ENCODE results near the gene GRID1.

GRID1 gene

DNA sequence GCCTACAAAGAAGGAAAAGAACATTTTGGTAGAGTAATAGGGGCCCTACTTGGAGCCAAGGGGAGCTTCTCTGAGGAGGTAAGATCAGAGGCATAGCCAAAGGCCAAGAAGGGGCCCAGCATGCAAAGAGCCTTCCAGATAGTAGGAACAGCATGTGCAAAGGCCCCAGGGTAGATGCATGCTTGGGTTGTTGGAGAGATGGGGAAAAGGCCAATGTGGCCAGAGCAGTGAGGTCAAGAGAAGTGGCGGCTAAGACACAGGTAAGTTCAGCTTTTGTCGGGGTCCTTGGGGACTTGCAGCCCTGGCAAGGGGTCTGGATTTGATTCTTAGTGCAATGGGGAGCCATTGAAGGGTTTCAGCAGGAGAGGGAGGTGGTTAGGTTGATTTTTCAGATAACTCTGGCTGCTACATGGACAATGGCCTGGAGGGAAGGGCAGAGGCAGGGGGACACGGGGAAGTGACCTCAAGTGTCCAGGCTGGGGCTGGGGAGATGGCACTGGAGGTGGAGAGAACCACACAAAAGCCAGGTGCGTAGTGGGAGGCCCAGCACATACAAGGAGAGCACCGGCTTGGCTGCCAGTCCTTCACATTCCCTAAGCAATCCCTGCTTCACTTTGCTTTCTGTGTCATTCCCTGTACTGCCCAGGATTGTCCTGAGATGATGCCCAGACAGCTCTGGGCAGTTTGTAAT, 16.5 kb downstream of the GRID1 start:
- H3K9me3 Mint-ChIP-seq, result no peaks in the 10 kb centered on the region
- peaks cover 5% of the 10 kb centered on the region for H3K4me1 Mint-ChIP-seq
- H3K4me3 Mint-ChIP-seq, result no peak overlapping the region
- TF ChIP-seq, protein P1, sequence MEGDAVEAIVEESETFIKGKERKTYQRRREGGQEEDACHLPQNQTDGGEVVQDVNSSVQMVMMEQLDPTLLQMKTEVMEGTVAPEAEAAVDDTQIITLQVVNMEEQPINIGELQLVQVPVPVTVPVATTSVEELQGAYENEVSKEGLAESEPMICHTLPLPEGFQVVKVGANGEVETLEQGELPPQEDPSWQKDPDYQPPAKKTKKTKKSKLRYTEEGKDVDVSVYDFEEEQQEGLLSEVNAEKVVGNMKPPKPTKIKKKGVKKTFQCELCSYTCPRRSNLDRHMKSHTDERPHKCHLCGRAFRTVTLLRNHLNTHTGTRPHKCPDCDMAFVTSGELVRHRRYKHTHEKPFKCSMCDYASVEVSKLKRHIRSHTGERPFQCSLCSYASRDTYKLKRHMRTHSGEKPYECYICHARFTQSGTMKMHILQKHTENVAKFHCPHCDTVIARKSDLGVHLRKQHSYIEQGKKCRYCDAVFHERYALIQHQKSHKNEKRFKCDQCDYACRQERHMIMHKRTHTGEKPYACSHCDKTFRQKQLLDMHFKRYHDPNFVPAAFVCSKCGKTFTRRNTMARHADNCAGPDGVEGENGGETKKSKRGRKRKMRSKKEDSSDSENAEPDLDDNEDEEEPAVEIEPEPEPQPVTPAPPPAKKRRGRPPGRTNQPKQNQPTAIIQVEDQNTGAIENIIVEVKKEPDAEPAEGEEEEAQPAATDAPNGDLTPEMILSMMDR (IDR thresholded peaks at IDR 0.05), result no peak
- peaks cover 24% of the 10 kb centered on the region for H3K27me3 Mint-ChIP-seq (ENCODE audit: low read depth, poor library complexity)
- no peaks in the 10 kb centered on the region for H3K36me3 Mint-ChIP-seq (ENCODE audit: low read depth)
- no peak overlapping the region for H3K27ac Mint-ChIP-seq
- DNase-seq, result no peak

DNA sequence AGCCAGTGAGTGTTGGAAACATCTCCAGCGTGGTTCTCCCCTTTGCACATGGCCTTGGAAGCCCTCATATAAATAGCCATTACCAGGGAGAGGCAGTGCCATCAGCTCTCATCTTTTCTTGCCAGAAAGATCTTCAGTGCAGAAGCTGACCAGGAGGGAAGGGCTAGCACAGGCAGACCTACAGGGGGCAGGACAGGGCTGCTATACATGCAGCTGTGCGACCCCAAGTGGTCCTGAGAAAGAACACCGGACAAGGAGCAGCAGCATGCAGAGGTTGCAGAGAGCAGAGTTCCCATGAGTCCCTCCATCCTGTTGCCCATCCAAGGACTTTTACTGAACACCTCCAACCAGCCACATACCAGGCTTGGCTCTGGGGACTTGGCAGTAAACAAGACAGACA, 17.1 kb downstream of the GRID1 start:
- peak; percentile 60 for DNase-seq
- TF ChIP-seq, protein P1 (IDR thresholded peaks at IDR 0.05), result peak; percentile 72
- Mint-ChIP-seq H3K27ac (no peak overlapping the region), H3K9me3 (no peaks in the 10 kb centered on the region), H3K4me3 (no peak overlapping the region), H3K27me3 (ENCODE audit: low read depth, poor library complexity) (peaks cover 24% of the 10 kb centered on the region), H3K4me1 (peaks cover 5% of the 10 kb centered on the region), H3K36me3 (ENCODE audit: low read depth) (no peaks in the 10 kb centered on the region)

DNA sequence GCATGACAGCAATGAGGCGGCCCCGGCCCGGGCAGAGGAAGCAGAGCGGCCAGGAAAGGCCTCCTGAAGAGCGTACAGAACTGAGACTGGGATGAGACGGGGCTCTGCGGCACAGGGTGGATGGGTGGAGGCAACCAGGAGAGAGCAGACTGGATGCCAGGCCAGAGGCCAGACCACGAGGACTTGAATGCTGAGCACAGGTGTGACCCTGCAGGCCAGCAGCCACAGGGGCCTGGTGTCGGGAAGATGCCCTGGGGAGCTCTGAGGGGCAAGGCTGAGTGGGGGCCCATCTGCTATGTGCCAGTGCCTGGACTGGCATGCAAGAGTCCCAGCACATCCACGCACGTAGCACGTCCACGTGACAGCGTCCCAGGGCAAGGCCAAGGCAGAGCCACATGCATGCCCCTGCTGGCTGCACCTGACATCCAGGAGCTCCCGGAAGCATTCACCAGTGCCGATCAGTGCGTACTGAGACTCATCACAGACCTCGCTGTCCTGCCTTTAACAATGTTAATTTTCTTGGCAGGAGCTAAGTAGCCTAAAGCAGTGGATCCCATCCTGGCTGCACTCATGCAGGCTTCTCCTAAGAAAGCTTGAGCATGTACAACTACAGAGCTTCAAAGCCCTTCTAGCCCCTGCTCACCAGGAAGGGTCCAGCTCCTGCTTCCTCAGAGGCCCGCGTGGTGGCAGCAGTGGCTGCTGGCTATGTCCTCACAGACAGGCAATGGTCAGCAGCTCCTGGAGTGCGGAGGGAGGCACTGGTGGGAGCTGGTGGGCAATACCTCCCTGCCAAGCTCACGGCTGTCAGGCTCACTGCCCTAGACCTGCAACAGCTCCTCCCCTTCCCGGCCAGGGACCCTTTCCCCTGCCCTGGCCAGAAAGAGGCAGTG, 18.0 kb downstream of the GRID1 start:
- TF ChIP-seq, protein P1 (IDR thresholded peaks at IDR 0.05), result no peak
- DNase-seq, result peak; percentile 41
- H3K4me1 Mint-ChIP-seq, result peaks cover 5% of the 10 kb centered on the region
- no peak overlapping the region for H3K4me3 Mint-ChIP-seq
- H3K36me3 Mint-ChIP-seq (ENCODE audit: low read depth), result no peaks in the 10 kb centered on the region
- H3K27ac Mint-ChIP-seq, result no peak overlapping the region
- H3K27me3 Mint-ChIP-seq (ENCODE audit: low read depth, poor library complexity), result peaks cover 24% of the 10 kb centered on the region
- H3K9me3 Mint-ChIP-seq, result no peaks in the 10 kb centered on the region

DNA sequence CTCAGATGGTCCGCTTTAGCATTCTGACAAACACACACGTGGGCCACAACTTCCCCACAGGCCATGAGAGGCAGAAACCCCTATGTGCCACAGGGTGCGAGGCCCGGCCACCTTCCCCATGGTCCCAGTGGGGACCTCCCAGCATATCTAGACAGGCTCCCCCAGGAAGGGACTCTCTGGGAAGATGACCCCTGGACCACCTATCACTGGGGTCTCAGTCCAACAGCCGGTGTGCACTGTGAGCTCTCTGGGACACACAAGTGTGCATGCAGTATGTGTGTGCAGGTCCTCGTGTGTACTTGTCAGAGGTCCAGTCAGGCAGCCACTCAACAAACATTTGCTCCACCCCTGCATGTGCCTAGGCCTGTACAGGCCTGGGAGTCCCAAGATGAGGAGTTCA, 18.7 kb downstream of the GRID1 start:
- H3K27ac Mint-ChIP-seq, result no peak overlapping the region
- H3K4me3 Mint-ChIP-seq, result no peak overlapping the region
- no peak for DNase-seq
- H3K9me3 Mint-ChIP-seq, result no peaks in the 10 kb centered on the region
- TF ChIP-seq, protein P1 (IDR thresholded peaks at IDR 0.05), result no peak
- no peaks in the 10 kb centered on the region for H3K36me3 Mint-ChIP-seq (ENCODE audit: low read depth)
- H3K27me3 Mint-ChIP-seq (ENCODE audit: low read depth, poor library complexity), result peaks cover 24% of the 10 kb centered on the region
- H3K4me1 Mint-ChIP-seq, result peaks cover 10% of the 10 kb centered on the region

DNA sequence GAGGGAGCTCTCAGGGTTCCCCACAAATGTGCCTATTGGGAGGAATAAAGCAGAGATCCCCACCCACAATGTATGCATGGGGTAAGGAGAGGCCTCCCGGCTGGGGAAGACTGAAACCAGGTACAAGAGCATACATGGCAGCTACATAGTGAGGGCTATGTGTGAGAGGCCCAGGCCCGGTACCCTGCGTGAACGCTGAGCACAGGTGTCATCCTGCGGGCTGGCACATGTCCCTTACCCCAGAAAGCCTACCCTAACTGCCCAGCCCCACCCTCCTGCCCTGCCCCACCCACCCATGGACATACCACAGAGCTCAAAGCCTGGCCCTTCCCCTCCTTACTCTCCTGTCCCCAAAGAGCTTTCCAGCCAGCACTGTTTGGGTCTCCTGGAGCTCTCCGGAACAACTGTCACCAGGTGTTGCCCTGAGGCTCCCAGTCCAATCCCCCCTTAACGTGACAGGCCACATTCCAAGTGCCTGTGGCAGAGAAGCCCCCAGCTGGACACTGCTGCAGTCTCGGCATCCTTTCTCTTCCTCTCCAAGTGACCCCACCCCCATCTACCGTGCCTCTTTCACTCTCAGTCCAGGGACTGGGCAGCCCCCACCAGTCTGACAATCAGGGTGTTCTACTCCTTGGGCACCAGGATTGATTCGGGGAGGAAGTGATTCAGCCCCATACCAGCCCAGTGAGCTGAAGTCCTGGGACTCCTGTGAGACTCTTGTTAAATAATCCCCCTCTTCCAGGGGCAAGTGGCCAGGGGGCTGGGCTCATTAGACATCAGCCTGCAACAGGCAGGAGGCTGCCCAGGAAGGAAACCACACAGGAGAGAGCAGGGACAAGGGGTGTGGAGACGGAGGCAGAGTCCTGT, 19.6 kb downstream of the GRID1 start:
- TF ChIP-seq, protein P1 (IDR thresholded peaks at IDR 0.05), result no peak
- no peak for DNase-seq
- Mint-ChIP-seq H3K27ac (no peak overlapping the region), H3K27me3 (ENCODE audit: low read depth, poor library complexity) (peaks cover 18% of the 10 kb centered on the region), H3K4me3 (no peak overlapping the region), H3K9me3 (no peaks in the 10 kb centered on the region), H3K36me3 (ENCODE audit: low read depth) (no peaks in the 10 kb centered on the region), H3K4me1 (peaks cover 10% of the 10 kb centered on the region)

All from nephron progenitor cell (in vitro differentiated cells).